ENCODE data around the gene CCL28. TPM values are rescaled to one million over a fixed set of nuclear protein-coding genes. Genes with fewer than 3 reads are reported as not detected.

The CCL28 gene
- total and polyA plus RNA-seq, 2 of the 13 experiments (the other 11 are each of a cell fraction or from before 2014, with no cell fraction given) = 0.03 TPM; not detected in 1

GRCh38 chr5:43390471-43390870 lies 21.7 kb downstream of the CCL28 start (continued):
- TF ChIP-seq AGO2 (optimal IDR thresholded peaks at IDR 0.05; ENCODE audit: low read depth, low read length) = no peak
- no peak for TF ChIP-seq ZNF33B (CRISPR knock-in tag; IDR thresholded peaks at IDR 0.05)
- no peak for TF ChIP-seq KDM2A (CRISPR knock-in tag; IDR thresholded peaks at IDR 0.05; ENCODE audit: borderline replicate concordance, low read depth)
- TF ChIP-seq HBP1 (CRISPR knock-in tag; IDR thresholded peaks at IDR 0.05; ENCODE audit: low read depth) = no peak
- no peak for TF ChIP-seq ZNF224 (CRISPR knock-in tag; IDR thresholded peaks at IDR 0.05)
- TF ChIP-seq HNRNPUL1 (IDR thresholded peaks at IDR 0.05; ENCODE audit: low read depth, low read length) = no peak
- TF ChIP-seq TERF1 (CRISPR knock-in tag; IDR thresholded peaks at IDR 0.05) = no peak
- no peak for TF ChIP-seq CREM (IDR thresholded peaks at IDR 0.05)
- no peak for TF ChIP-seq CREM (CRISPR knock-in tag; IDR thresholded peaks at IDR 0.05)
- no peak for TF ChIP-seq RNF219 (CRISPR knock-in tag; IDR thresholded peaks at IDR 0.05)

Measured in HepG2 (cell line).